H1 (cell line): ENCODE data around the gene IQCH. TPM values are rescaled to one million over a fixed set of nuclear protein-coding genes. Genes with fewer than 3 reads are reported as not detected.

Experiments used
- CTCF ChIA-PET: fragments of 300-600 bp; sonication (Branson Sonifier 250); formaldehyde crosslinking; loops from one replicate; lab custom pipeline; 2021; ENCODE audit not compliant: partially characterized antibody; lab: Charles Lee
- POLR2A ChIA-PET: fragments of 300-600 bp; sonication (Branson Sonifier 250); formaldehyde crosslinking; loops from one replicate; lab custom pipeline; 2021; ENCODE audit warnings: inconsistent platforms; ENCODE audit not compliant: partially characterized antibody; lab: Charles Lee
- DNase-seq, 2 experiments: peaks; one replicate each; pipeline versions ENCODE4 v3.0.0 to v3.0.0-alpha.2; 2010 to 2022; ENCODE audit warnings: low spot score in 2 of 2, low read depth in 1 of 2, mixed read lengths in 1 of 2
- FAIRE-seq: peaks from 2 replicates; lab custom pipeline; 2011; peaks lifted over from hg19 to GRCh38; lab: Jason Lieb, UNC
- H2AFZ ChIP-seq: 2 replicates; pipeline ENCODE4 v1.8.1; 2012; ENCODE audit warnings: low read length, inconsistent platforms
- H2AK5ac ChIP-seq: 2 replicates; pipeline ENCODE4 v1.6.1; 2013; ENCODE audit warnings: low read depth, low read length
- H2BK120ac ChIP-seq: replicated peaks from 2 replicates; pipeline ENCODE3; 2013; ENCODE audit warnings: low read depth, low read length, inconsistent platforms
- H2BK12ac ChIP-seq: 2 replicates; pipeline ENCODE4 v1.6.1; 2013; ENCODE audit warnings: low read depth, low read length
- H2BK15ac ChIP-seq: 2 replicates; pipeline ENCODE4 v1.6.1; 2013; ENCODE audit warnings: low read length
- H2BK20ac ChIP-seq: 2 replicates; pipeline ENCODE4 v1.6.1; 2013; ENCODE audit warnings: low read length
- H2BK5ac ChIP-seq: 2 replicates; pipeline ENCODE4 v1.6.1; 2013; ENCODE audit warnings: low read depth, low read length
- H3K14ac ChIP-seq: 2 replicates; pipeline ENCODE4 v1.6.1; 2013; ENCODE audit warnings: inconsistent platforms; ENCODE audit not compliant: insufficient read length
- H3K18ac ChIP-seq: 2 replicates; pipeline ENCODE4 v1.6.1; 2013; ENCODE audit warnings: low read length; ENCODE audit errors: extremely low read depth
- H3K23ac ChIP-seq: 2 replicates; pipeline ENCODE4 v1.6.1; 2013; ENCODE audit warnings: inconsistent platforms; ENCODE audit not compliant: insufficient read length
- H3K23me2 ChIP-seq: 2 replicates; pipeline ENCODE4 v1.6.1; 2013; ENCODE audit warnings: low read depth, low read length
- H3K27ac ChIP-seq: 2 replicates; pipeline ENCODE4 v1.6.1; 2011; ENCODE audit warnings: low read depth, low read length, inconsistent platforms
- H3K27me3 ChIP-seq, 4 experiments: replicated peaks in 1 of 4; 1 replicate in 1 of 4; 2 replicates in 3 of 4; pipeline versions ENCODE4 v1.6.1 to v1.8.1; 2011 to 2013; ENCODE audit warnings: low read length in 3 of 4, mild to moderate bottlenecking in 3 of 4, inconsistent platforms in 2 of 4, mixed read lengths in 2 of 4, moderate library complexity in 1 of 4; ENCODE audit not compliant: control insufficient read depth in 3 of 4, insufficient read depth in 3 of 4; ENCODE audit errors: extremely low read depth in 1 of 4
- H3K36me3 ChIP-seq, 4 experiments: 2 replicates each; pipeline versions ENCODE4 v1.6.1 to v1.8.1; 2011 to 2013; ENCODE audit warnings: mild to moderate bottlenecking in 4 of 4, low read length in 3 of 4, moderate library complexity in 2 of 4, control low read depth in 1 of 4, inconsistent platforms in 1 of 4; ENCODE audit not compliant: insufficient read depth in 4 of 4, control insufficient read depth in 2 of 4
- H3K4ac ChIP-seq: replicated peaks from 2 replicates; pipeline ENCODE3; 2013; ENCODE audit warnings: low read length, low read depth, mixed read lengths, inconsistent platforms; ENCODE audit not compliant: insufficient read length
- H3K4me1 ChIP-seq, 4 experiments: replicated peaks in 1 of 4; 1 replicate in 1 of 4; 2 replicates in 3 of 4; pipeline versions ENCODE4 v1.6.1 to v1.8.1; 2011 to 2013; ENCODE audit warnings: low read length in 3 of 4, inconsistent platforms in 2 of 4, mixed read lengths in 1 of 4; ENCODE audit not compliant: insufficient read depth in 4 of 4, control insufficient read depth in 3 of 4
- H3K4me2 ChIP-seq, 2 experiments: 2 replicates each; pipeline versions ENCODE4 v1.6.1 to v1.8.1; 2011 to 2013; ENCODE audit warnings: low read depth in 2 of 2, low read length in 2 of 2, control low read depth in 1 of 2, inconsistent platforms in 1 of 2, mild to moderate bottlenecking in 1 of 2; ENCODE audit not compliant: insufficient read depth in 1 of 2
- H3K4me3 ChIP-seq, 4 experiments: fragments of 200-600, 300-600 bp in 1 of 4; sonication (generic), shearing (Covaris generic), sonication (Bioruptor Twin) in 1 of 4; 2 replicates each; pipeline versions ENCODE4 v1.5.1 to v1.8.1; 2011 to 2016; ENCODE audit warnings: low read length in 4 of 4, low read depth in 3 of 4, control low read depth in 2 of 4, inconsistent platforms in 2 of 4, mild to moderate bottlenecking in 2 of 4, mixed read lengths in 1 of 4, moderate library complexity in 1 of 4; ENCODE audit not compliant: insufficient read depth in 2 of 4; ENCODE audit errors: extremely low read depth in 1 of 4
- H3K56ac ChIP-seq: replicated peaks from 2 replicates; pipeline ENCODE3; 2013; ENCODE audit warnings: low read depth, mild to moderate bottlenecking, mixed read lengths, low read length, inconsistent platforms; ENCODE audit not compliant: insufficient read length
- H3K79me1 ChIP-seq: 2 replicates; pipeline ENCODE4 v1.6.1; 2013; ENCODE audit warnings: low read depth, low read length, control low read depth
- H3K79me2 ChIP-seq, 2 experiments: 2 replicates each; pipeline versions ENCODE4 v1.6.1 to v1.8.1; 2012 to 2013; ENCODE audit warnings: low read length in 2 of 2, mild to moderate bottlenecking in 2 of 2, inconsistent platforms in 1 of 2; ENCODE audit not compliant: insufficient read depth in 2 of 2, control insufficient read depth in 1 of 2
- H3K9ac ChIP-seq, 4 experiments: replicated peaks in 1 of 4; 1 replicate in 1 of 4; 2 replicates in 3 of 4; pipeline versions ENCODE4 v1.6.1 to v1.8.1; 2011 to 2013; ENCODE audit warnings: low read depth in 3 of 4, low read length in 3 of 4, control low read depth in 2 of 4, mild to moderate bottlenecking in 2 of 4, moderate library complexity in 2 of 4, inconsistent platforms in 1 of 4; ENCODE audit errors: extremely low read depth in 1 of 4
- H3K9me3 ChIP-seq, 2 experiments: 2 replicates each; pipeline versions ENCODE4 v1.6.1 to v1.8.1; 2012 to 2013; ENCODE audit warnings: mild to moderate bottlenecking in 2 of 2, moderate library complexity in 2 of 2, control low read depth in 1 of 2, inconsistent platforms in 1 of 2, low read depth in 1 of 2, low read length in 1 of 2, mixed read lengths in 1 of 2; ENCODE audit not compliant: insufficient read depth in 2 of 2
- H4K20me1 ChIP-seq, 2 experiments: replicated peaks in 1 of 2; 2 replicates each; pipeline versions ENCODE3 to v1.8.1; 2011 to 2013; ENCODE audit warnings: inconsistent platforms in 2 of 2, low read length in 2 of 2, mild to moderate bottlenecking in 1 of 2; ENCODE audit not compliant: insufficient read depth in 2 of 2, control insufficient read depth in 1 of 2
- H4K5ac ChIP-seq: 2 replicates; pipeline ENCODE4 v1.6.1; 2013; ENCODE audit warnings: low read length, low read depth, mixed read lengths, inconsistent platforms; ENCODE audit not compliant: insufficient read length
- H4K8ac ChIP-seq: 2 replicates; pipeline ENCODE4 v1.8.0; 2013; ENCODE audit warnings: mild to moderate bottlenecking, moderate library complexity, low read length, inconsistent platforms; ENCODE audit not compliant: insufficient read depth; ENCODE audit errors: extremely low read depth
- H4K91ac ChIP-seq: replicated peaks from 2 replicates; pipeline ENCODE3; 2013; ENCODE audit warnings: low read length, mixed read lengths, inconsistent platforms; ENCODE audit not compliant: insufficient read length
- CBX8 ChIP-seq: fragments of 300-800, 300-1000 bp; sonication (generic); IDR thresholded peaks from 2 replicates; pipeline ENCODE4 v1.7.1; 2016; ENCODE audit warnings: low read depth, low read length, borderline replicate concordance
- EP300 ChIP-seq, 2 experiments: IDR thresholded peaks; 1 replicate in 1 of 2; 2 replicates in 1 of 2; pipeline ENCODE4 v1.6.1; 2011 to 2012; ENCODE audit warnings: low read depth in 2 of 2, low read length in 2 of 2, mild to moderate bottlenecking in 2 of 2, borderline replicate concordance in 1 of 2, inconsistent platforms in 1 of 2, moderate library complexity in 1 of 2
- NANOG ChIP-seq: IDR thresholded peaks from 2 replicates; pipeline ENCODE4 v1.6.1; 2011; ENCODE audit warnings: low read length, low read depth, mild to moderate bottlenecking, inconsistent platforms; ENCODE audit not compliant: insufficient read depth, poor library complexity, severe bottlenecking
- RFX5 ChIP-seq: IDR thresholded peaks from 2 replicates; pipeline ENCODE4 v1.6.1; 2011; ENCODE audit warnings: low read depth, low read length, improper control_type of control experiment, borderline replicate concordance
- SIX5 ChIP-seq: IDR thresholded peaks from 2 replicates; pipeline ENCODE4 v1.6.1; 2011; ENCODE audit warnings: mild to moderate bottlenecking, low read depth, low read length
- SP1 ChIP-seq: IDR thresholded peaks from 2 replicates; pipeline ENCODE4 v1.6.1; 2011; ENCODE audit warnings: low read depth, low read length
- SP4 ChIP-seq: IDR thresholded peaks from 2 replicates; pipeline ENCODE4 v1.6.1; 2012; ENCODE audit warnings: low read length, inconsistent platforms
- SUZ12 ChIP-seq: fragments of 200-600 bp; sonication (generic); IDR thresholded peaks from 2 replicates; pipeline ENCODE4 v1.6.1; 2012; ENCODE audit warnings: mild to moderate bottlenecking, inconsistent platforms, low read length, moderate library complexity, mixed read lengths
- TEAD4 ChIP-seq: IDR thresholded peaks from 2 replicates; pipeline ENCODE4 v1.6.1; 2012; ENCODE audit warnings: low read depth, low read length, inconsistent platforms, mixed read lengths
- YY1 ChIP-seq: IDR thresholded peaks from 2 replicates; pipeline ENCODE4 v1.6.1; 2011; ENCODE audit warnings: low read depth, mild to moderate bottlenecking, low read length
- ZNF274 ChIP-seq: IDR thresholded peaks from 2 replicates; pipeline ENCODE4 v1.7.0; 2012; ENCODE audit warnings: low read length, borderline replicate concordance; ENCODE audit errors: extremely low read depth
- polyA plus RNA-seq, 7 experiments: library from polyadenylated mRNA; depleted of rRNA in 3 of 7; stranded (reverse) in 5 of 7; unstranded in 2 of 7; fragments of >200 nt in 5 of 7; fragments of 200-250 nt in 2 of 7; gene quantifications; 1 replicate in 5 of 7; 2 replicates in 1 of 7; 4 replicates in 1 of 7; pipeline versions ENCODE4 v1.2.1 to v1.2.3, GENCODE V29; 2011 to 2013; ENCODE audit warnings: missing spikeins in 2 of 7, mixed read lengths in 2 of 7
- total RNA-seq: library from RNA; stranded (reverse); fragmentation: NEBNext Ultra II Directional; extraction: Animal tissue kit (Norgen Biotek cat#: 25700); gene quantifications from 2 replicates; pipeline ENCODE4 v1.2.1, GENCODE V29; 2021
- TF ChIP-seq, protein P1 (sequence below): IDR thresholded peaks from 2 replicates; pipeline ENCODE4 v1.6.1; 2012; ENCODE audit warnings: inconsistent platforms
- TF ChIP-seq, protein P2 (sequence below): IDR thresholded peaks from 2 replicates; pipeline ENCODE4 v1.6.1; 2012; ENCODE audit warnings: low read length, inconsistent platforms

The IQCH gene
- total and polyA plus RNA-seq, 2 of the 8 experiments (the other 6 are each of a cell fraction or from before 2014, with no cell fraction given): 0.60 to 1.9 TPM

DNA sequence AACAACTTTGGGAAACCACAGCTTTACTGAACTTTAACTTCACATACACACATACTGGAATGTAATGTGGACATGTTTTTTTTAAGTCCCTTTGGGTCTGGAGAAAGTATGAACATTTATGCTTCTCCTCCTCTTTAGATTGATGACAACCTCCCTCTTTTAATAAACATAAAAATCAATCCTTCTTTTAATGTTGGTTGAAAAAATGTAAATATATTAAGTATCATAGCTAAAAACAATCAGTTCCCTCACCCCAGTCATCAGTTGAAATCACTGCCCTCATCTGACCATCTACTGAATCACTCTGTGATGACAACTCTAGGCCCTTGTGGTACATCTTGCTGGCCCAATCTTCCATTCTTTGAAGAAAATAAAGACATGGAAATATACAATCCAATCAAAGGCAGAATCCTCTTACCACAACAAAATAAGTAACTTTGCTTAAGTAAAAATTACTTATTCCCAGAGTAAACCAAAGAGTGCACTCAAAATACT lies 6.5 kb upstream of the IQCH start:
- Histone ChIP-seq H3K9ac (no peak overlapping the region), H3K27ac (no peak overlapping the region), H3K4me1 (peaks cover 0 to 3% (median 0%) of the 10 kb centered on the region in 4 experiments; a peak in 3 of 7 replicates), H2AK5ac (no peak overlapping the region), H3K56ac (no peak overlapping the region), H3K9me3 (no peaks in the 10 kb centered on the region), H4K91ac (no peak overlapping the region), H4K20me1 (no peaks in the 10 kb centered on the region), H3K18ac (no peak overlapping the region), H3K79me2 (peaks cover 2 to 83% of the 10 kb centered on the region in 2 experiments; a peak in 3 of 4 replicates), H3K27me3 (no peaks in the 10 kb centered on the region), H2BK15ac (no peak overlapping the region), H3K36me3 (no peaks in the 10 kb centered on the region), H3K4me2 (no peak overlapping the region), H2BK12ac (no peak overlapping the region), H2BK120ac (no peak overlapping the region), H3K4ac (no peak overlapping the region), H3K79me1 (no peaks in the 10 kb centered on the region; the same call in none of the 2 replicates), H4K8ac (no peak overlapping the region), H2AFZ (no peak overlapping the region), H3K23me2 (no peaks in the 10 kb centered on the region), H3K4me3 (no peak overlapping the region), H3K14ac (no peak overlapping the region), H3K23ac (no peak overlapping the region), H2BK20ac (no peak overlapping the region), H2BK5ac (no peak overlapping the region), H4K5ac (no peak overlapping the region)
- TF ChIP-seq SIX5: no peak
- no peak for TF ChIP-seq ZNF274
- TF ChIP-seq SP4: no peak
- TF ChIP-seq RFX5: no peak
- no peak for TF ChIP-seq SUZ12
- no peak for TF ChIP-seq NANOG
- TF ChIP-seq TEAD4: no peak
- no peak for TF ChIP-seq EP300 (IDR thresholded peaks at IDR 0.05; ENCODE audit: borderline replicate concordance in 1 of 2, low read depth in 2 of 2, low read length in 2 of 2)
- TF ChIP-seq, protein P1, sequence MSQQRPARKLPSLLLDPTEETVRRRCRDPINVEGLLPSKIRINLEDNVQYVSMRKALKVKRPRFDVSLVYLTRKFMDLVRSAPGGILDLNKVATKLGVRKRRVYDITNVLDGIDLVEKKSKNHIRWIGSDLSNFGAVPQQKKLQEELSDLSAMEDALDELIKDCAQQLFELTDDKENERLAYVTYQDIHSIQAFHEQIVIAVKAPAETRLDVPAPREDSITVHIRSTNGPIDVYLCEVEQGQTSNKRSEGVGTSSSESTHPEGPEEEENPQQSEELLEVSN: no peak
- TF ChIP-seq SP1: no peak
- no peak for TF ChIP-seq CBX8
- TF ChIP-seq, protein P2, sequence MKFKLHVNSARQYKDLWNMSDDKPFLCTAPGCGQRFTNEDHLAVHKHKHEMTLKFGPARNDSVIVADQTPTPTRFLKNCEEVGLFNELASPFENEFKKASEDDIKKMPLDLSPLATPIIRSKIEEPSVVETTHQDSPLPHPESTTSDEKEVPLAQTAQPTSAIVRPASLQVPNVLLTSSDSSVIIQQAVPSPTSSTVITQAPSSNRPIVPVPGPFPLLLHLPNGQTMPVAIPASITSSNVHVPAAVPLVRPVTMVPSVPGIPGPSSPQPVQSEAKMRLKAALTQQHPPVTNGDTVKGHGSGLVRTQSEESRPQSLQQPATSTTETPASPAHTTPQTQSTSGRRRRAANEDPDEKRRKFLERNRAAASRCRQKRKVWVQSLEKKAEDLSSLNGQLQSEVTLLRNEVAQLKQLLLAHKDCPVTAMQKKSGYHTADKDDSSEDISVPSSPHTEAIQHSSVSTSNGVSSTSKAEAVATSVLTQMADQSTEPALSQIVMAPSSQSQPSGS: no peak
- TF ChIP-seq YY1: no peak
- FAIRE-seq (no peak), DNase-seq (no peak)
- ChIA-PET POLR2A (no interaction called here), CTCF (no interaction called here)
